Measurements from ENCODE around the gene YWHAQ.
"Not testable (repeated sequence)": the region's sequence is repeated elsewhere in the genome, so short reads cannot be mapped to it uniquely, and the experiment has no call there.

The YWHAQ gene

DNA sequence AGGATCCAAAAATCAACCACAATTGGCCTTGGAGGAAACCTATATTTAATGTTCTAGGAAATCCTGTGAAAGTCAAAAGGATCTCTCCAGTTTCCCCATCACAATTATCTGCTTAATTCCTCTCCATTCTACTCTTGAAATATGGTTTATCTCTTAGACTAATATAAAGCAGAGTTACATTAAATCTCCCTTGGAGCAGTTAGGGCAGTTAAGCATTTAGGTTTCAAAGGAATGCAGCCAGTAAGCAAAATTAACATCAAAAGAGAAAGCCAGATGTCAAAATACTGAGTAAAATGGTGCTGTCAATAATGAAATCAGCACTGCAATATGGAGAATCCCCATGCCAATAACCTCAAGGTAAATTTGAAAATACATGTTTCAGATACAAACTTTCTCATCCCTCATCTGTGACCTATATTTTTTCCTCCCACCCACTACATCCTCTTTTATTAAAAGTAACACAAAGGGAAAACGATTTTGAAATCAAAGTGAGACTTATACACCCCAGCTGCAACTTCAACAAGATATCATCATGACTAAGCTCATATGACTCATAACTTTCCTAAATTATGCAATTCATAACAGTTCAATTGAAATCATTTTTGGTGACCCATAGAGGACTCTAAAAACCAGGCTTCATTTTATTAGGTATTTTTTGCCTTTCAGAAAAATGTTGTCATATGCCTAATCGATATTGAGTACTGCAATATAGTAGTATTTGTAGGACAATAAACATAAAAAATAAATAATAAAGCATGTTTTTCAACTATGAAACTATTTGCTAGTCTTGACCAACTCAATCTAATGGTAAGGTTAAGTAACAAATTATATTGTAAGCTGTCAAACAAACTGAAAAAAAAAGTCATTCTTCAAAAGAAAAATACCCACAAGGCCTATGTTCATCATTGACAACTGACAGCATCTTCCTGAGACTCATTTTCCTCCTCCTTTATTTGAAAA, 78.3 kb downstream of the YWHAQ start:
- no peak for DNase-seq (ENCODE audit: low read depth)

DNA sequence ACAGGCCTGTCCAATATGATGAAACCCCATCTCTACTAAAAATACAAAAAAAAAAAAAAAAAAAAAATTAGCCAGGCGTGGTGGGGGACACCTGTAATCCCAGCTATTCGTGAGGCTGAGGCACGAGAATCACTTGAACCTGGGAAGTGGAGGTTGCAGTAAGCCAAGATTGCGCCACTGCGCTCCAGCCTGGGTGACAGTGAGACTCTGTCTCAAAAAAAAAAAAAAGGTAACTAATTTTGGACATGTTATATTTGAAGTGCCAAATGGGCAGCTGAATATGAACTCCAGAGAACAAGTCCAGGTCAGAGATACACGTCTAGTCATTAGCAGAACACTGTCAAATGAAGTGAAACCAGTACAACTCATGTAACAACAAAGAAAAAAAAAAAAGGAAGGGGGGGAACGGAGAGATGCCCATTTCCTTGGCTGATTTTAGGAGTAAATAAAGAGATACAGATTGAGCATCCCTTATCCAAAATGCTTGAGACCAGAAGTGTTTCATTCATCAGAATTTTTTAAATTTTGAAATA, 79.9 kb downstream of the YWHAQ start:
- DNase-seq (ENCODE audit: low read depth), result not testable (repeated sequence)

DNA sequence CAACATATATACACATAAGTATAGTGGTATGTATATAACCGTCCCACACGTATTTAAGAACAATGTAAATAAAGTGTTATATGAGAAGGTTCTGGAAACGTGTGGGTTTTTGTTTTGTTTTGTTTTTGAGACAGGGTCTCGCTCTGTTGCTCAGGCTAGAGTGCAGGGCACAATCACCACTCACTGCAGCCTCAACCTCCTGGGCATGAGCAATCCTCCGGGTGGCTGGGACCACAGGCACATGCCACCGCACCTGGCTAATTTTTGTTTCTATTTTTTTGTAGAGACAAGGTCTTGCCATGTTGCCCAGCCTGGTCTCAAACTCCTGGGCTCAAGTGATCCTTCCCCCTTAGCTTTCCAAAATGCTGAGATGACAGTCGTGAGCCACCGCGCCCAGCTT, 81.4 kb downstream of the YWHAQ start:
- DNase-seq (ENCODE audit: low read depth), result no peak

DNA sequence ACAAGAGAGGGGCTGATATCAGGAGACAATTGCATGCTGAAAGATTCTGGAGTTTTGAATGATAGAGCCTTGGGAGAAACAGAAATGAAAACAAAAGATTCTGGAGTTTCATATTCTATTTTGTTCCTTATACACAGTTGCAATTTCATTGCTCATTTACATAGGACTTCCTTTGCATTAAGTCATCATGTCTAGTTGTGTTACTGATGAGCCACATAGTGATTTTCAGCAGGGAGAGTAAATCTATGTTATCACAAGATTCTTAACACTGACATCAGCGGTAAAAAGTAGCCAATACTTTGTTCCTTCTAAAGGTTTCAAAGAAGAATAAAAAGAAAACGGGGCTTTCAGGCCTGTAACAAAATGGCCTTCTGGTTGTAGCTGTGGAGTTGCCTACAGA, 82.3 kb downstream of the YWHAQ start:
- no peak for DNase-seq (ENCODE audit: low read depth)

DNA sequence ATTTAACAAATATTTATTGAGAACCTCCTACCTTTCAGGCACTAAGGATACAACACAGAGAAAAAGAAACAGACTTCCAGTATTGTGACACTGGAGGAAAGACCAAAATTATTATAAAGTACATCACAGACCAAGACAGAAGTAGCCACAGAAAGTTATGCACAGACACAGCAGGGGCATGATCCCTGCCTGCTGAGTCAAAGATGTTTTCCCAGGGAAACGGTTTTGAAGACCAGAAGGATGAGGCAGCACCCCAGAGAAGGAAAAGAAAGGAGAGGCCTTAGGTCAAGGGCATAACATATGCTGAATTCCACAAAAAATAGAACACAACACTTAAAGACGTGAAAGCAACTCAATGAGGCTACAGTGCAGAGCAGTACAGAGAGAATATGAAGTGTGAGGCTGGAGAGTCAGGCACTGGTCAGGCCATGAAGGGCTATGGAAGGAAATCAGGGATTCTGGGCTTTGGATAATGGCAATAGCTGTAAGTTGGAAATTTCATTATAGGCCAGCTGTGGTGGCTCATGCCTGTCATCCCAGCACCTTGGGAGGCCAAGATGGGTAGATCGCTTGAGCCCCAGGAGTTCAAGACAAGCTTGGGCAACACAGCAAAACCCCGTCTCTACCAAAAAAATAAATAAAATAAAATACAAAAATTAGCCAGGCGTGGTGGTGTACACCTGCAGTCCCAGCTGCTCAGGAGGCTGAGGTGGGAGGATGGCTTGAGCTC, 83.4 kb downstream of the YWHAQ start:
- DNase-seq (ENCODE audit: low read depth), result no peak

DNA sequence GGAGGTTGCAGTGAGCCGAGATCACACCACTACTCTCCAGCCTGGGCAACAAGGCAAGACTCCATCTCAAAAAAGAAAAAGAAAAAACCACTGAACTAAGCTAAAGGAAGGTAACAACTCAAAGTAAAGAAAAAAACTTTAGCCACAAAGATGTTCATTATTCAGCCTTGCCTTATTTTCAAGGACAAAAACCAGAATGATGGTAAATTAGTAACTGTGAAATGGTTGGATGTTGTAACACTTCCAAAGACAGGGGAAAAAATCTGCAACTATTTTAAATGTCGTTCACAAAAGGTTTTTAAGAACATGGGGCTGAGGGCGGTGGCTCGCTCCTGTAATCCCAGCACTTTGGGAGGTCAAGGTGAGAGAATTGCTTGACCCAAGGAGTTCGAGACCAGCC, 85.3 kb downstream of the YWHAQ start:
- DNase-seq (ENCODE audit: low read depth), result no peak

- no peak for DNase-seq (ENCODE audit: low read depth)
These were observed 87.2 kb downstream of the YWHAQ start for GRCh38 chr2:9543557-9543956.

GRCh38 chr2:9539531-9539930, 91.3 kb downstream of the YWHAQ start:
- DNase-seq (ENCODE audit: low read depth), result no peak

DNA sequence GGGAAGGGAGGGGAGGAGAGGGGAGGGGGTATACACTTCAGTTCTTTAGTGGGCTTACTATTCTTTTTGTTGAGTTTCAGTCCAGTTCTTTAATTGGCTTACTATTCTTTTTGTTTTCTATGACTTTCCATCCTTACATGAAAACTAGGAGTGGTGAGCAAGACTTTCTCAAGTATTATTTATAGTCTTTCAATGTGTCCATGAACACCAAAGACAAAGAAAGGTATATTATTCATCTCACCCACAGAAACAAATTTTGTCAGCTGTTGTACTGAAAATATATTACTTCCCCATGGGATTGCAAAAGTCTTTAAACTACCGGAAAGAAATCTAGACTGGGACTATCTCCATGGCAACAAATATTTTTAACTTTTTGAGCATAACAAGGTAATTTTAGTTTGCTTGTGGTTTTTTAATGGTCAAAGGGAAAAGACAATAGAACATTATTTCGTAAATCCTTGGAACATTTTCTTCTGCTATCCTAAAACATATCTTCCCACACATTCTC, 92.7 kb downstream of the YWHAQ start:
- DNase-seq (ENCODE audit: low read depth), result no peak

DNA sequence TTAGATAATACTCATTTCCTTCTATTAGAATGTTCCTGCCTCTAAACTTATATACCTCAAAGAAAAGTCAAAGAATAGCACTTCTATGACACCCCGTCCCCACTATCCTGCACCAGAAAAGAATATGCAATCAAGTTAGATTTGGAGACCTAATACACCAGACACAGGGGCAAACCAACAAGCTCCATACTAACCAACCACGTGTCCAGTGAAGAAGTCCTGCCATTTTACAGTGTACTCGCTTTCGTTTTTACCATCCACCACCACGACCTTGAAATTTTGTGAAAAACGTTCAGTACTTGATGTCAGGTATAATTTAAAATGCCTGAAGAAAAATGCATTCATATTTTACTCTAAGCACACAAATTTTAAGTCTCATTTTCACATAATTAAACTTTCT, 94.3 kb downstream of the YWHAQ start:
- DNase-seq (ENCODE audit: low read depth), result no peak

- no peak for DNase-seq (ENCODE audit: low read depth)
These were observed 95.6 kb downstream of the YWHAQ start for GRCh38 chr2:9535177-9535576.

Measured in stimulated activated CD8-positive, alpha-beta memory T cell treated with anti-CD3 and anti-CD28 coated beads, Interleukin-12 subunit alpha, Interleukin-12 subunit beta, amount 100 ng/mL, for 4 hours (primary cell).